GM23338 (cell line): ENCODE results near the gene ZDHHC11B.

Experiments used
- CREB1 ChIP-seq: fragments of 250-450 bp; sonication (Bioruptor Pico); IDR thresholded peaks from 2 replicates; pipeline ENCODE4 v1.5.0; 2020; ENCODE audit warnings: low read depth, mild to moderate bottlenecking, moderate library complexity
- EZH2 ChIP-seq: fragments of 200-600 bp; sonication (generic); IDR thresholded peaks from one replicate; pipeline ENCODE4 v1.8.0; 2017; ENCODE audit warnings: antibody characterized with exemption, mild to moderate bottlenecking, low read depth; ENCODE audit not compliant: unreplicated experiment
- EZH2phosphoT487 ChIP-seq: fragments of 200-600 bp; sonication (generic); IDR thresholded peaks from one replicate; pipeline ENCODE4 v1.8.1; 2018; ENCODE audit warnings: antibody characterized with exemption; ENCODE audit not compliant: unreplicated experiment
- JUNB ChIP-seq: IDR thresholded peaks from one replicate; pipeline ENCODE4 v1.6.1; 2016; ENCODE audit warnings: antibody characterized with exemption; ENCODE audit not compliant: unreplicated experiment
- POLR2AphosphoS5 ChIP-seq: IDR thresholded peaks from 2 replicates; pipeline ENCODE4 v1.6.1; 2016; ENCODE audit warnings: antibody characterized with exemption, low read depth
- REST ChIP-seq: IDR thresholded peaks from one replicate; pipeline ENCODE4 v1.6.1; 2018; ENCODE audit warnings: antibody characterized with exemption; ENCODE audit not compliant: unreplicated experiment
- STAT1 ChIP-seq: IDR thresholded peaks from one replicate; pipeline ENCODE4 v1.6.1; 2016; ENCODE audit warnings: antibody characterized with exemption; ENCODE audit not compliant: unreplicated experiment
- ZNF114 ChIP-seq: fragments of 250-450 bp; sonication (Bioruptor Pico); IDR thresholded peaks from 2 replicates; pipeline ENCODE4 v1.5.0; 2020; ENCODE audit warnings: mild to moderate bottlenecking, moderate library complexity
- ZNF462 ChIP-seq: fragments of 250-450 bp; sonication (Bioruptor Pico); IDR thresholded peaks from 2 replicates; pipeline ENCODE4 v1.5.0; 2020; ENCODE audit warnings: mild to moderate bottlenecking, moderate library complexity
- TF ChIP-seq, protein P1 (sequence below), 2 experiments: fragments of 200-600 bp in 1 of 2; sonication (generic) in 1 of 2; conservative IDR thresholded peaks; 2 replicates each; pipeline versions ENCODE4 v1.5.1 to v1.6.1; 2016 to 2017; ENCODE audit warnings: antibody characterized with exemption in 2 of 2, low read depth in 2 of 2, mild to moderate bottlenecking in 2 of 2, moderate library complexity in 1 of 2

DNA sequence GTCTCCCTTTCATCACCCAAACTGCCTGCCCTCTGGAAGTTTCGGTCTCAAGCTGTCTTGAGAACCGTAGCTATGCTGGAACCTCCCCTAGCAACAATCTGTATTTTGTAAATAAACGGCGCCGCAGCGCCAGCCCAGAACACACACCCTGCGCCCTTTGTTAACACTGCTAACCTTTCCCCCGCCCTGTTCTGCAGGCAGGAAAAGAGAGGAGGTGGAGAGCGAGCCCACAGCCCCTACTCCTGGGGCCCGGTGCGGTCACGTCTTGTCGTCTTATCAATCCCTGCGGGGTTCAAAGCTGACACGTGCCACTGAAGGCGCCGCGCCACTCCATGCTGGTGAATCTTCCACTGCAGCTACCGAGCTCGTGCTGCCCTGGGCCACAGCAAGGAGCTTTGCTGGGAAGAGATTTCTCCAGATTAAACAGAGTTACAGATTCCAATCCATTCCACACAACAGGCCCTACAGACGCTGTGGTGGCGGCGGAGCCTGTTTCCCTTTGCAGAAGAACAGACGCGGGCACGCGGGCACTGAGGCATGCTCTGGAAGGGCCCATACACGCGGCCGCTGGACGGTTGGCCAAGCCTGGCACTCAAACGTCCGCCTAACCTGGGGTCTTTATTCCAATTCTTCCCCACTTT is 25.3 kb downstream of the ZDHHC11B start:
- no peak for TF ChIP-seq POLR2AphosphoS5
- TF ChIP-seq EZH2, result no peak
- TF ChIP-seq, protein P1, sequence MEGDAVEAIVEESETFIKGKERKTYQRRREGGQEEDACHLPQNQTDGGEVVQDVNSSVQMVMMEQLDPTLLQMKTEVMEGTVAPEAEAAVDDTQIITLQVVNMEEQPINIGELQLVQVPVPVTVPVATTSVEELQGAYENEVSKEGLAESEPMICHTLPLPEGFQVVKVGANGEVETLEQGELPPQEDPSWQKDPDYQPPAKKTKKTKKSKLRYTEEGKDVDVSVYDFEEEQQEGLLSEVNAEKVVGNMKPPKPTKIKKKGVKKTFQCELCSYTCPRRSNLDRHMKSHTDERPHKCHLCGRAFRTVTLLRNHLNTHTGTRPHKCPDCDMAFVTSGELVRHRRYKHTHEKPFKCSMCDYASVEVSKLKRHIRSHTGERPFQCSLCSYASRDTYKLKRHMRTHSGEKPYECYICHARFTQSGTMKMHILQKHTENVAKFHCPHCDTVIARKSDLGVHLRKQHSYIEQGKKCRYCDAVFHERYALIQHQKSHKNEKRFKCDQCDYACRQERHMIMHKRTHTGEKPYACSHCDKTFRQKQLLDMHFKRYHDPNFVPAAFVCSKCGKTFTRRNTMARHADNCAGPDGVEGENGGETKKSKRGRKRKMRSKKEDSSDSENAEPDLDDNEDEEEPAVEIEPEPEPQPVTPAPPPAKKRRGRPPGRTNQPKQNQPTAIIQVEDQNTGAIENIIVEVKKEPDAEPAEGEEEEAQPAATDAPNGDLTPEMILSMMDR (conservative IDR thresholded peaks at IDR 0.05; ENCODE audit: low read depth in 2 of 2), result no peak
- no peak for TF ChIP-seq JUNB
- no peak for TF ChIP-seq EZH2phosphoT487
- no peak for TF ChIP-seq ZNF462 (CRISPR knock-in tag)
- TF ChIP-seq CREB1 (CRISPR knock-in tag), result no peak
- no peak for TF ChIP-seq REST
- TF ChIP-seq ZNF114 (CRISPR knock-in tag), result no peak
- no peak for TF ChIP-seq STAT1
